Measurements from ENCODE around the gene CCT6B.

DNA sequence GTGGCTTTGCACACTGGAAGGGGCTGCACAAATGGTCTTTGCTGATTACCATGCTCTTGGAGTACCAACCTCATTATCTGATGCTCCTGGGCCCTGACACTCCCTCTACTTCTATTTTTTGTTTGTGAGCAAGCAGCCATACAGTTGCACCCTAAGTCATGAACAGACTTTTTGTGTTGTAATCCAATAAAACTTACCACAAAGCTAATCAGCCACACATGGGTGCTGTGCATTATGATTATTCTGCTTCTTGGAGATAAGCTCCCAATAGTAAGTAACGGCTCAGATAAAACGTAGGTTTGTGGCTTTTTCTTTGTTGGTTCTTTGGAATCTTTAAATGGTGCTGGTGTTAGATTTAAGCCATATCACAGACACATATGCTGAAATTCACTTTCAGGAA, 76.2 kb downstream of the CCT6B start:
- TF ChIP-seq, protein P1, sequence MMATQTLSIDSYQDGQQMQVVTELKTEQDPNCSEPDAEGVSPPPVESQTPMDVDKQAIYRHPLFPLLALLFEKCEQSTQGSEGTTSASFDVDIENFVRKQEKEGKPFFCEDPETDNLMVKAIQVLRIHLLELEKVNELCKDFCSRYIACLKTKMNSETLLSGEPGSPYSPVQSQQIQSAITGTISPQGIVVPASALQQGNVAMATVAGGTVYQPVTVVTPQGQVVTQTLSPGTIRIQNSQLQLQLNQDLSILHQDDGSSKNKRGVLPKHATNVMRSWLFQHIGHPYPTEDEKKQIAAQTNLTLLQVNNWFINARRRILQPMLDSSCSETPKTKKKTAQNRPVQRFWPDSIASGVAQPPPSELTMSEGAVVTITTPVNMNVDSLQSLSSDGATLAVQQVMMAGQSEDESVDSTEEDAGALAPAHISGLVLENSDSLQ (IDR thresholded peaks at IDR 0.05) = no peak
- TF ChIP-seq NFRKB (IDR thresholded peaks at IDR 0.05) = no peak
